ENCODE results near the gene EXOC2.

- TF ChIP-seq EZH2 (IDR thresholded peaks at IDR 0.05; ENCODE audit: borderline replicate concordance, low read depth, low read length, severe bottlenecking) (no peak), CTCF (IDR thresholded peaks at IDR 0.05; ENCODE audit: borderline replicate concordance, extremely low read depth, low read length, poor library complexity, severe bottlenecking) (peak; percentile 26)
Observed at GRCh38 chr6:579339-579738, 113.6 kb downstream of the EXOC2 start.
